ENCODE results near the gene TTC34.

DNA sequence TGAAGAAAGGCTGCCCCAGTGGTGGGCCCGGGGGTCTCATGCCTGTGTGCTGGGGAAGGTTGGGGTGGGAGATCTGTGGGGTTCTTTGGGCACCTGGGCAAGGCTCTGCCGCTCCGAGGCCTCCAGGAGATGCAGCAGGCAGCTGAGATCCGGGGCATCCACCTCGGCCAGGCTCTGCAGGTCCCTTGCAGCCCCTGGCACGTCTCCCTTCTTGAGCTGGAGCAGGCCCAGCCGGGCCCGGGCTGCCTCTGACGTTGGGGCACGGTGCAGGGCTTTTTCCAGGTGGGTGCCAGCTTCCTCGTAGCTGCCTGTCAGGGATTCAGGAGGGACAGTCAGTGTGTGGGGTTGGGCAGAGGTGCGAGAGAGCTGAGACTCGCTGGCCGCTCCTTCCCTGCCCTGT is 157.3 kb downstream of the TTC34 start:
- TF ChIP-seq CTCF (IDR thresholded peaks at IDR 0.05) (no peak), ZFX (IDR thresholded peaks at IDR 0.05; ENCODE audit: borderline replicate concordance) (no peak)
